Kidney (tissue), 14 donors: ENCODE data around the gene GLIS1. TPM values are rescaled to one million over a fixed set of nuclear protein-coding genes. Genes with fewer than 3 reads are reported as not detected.
A peak's percentile ranks its signal among the peaks of the same experiment; 100 is the strongest.

Experiments
- DNase-seq, 5 donors: peaks; one replicate each; pipeline ENCODE4 v3.0.0-alpha.2; 2013 to 2020
- FAIRE-seq: peaks from 2 replicates; lab custom pipeline; 2012; peaks lifted over from hg19 to GRCh38; lab: Jason Lieb, UNC
- H3K27ac ChIP-seq, 2 donors: one replicate each; pipeline ENCODE4 v1.7.0; 2013; ENCODE audit warnings: low read depth in 2 of 2, low read length in 2 of 2, inconsistent platforms in 1 of 2
- H3K27me3 ChIP-seq: one replicate; pipeline ENCODE4 v1.7.1; 2013; ENCODE audit warnings: low read length, inconsistent platforms; ENCODE audit not compliant: control insufficient read depth, insufficient read depth
- H3K36me3 ChIP-seq, 3 donors: one replicate each; pipeline versions ENCODE4 v1.7.0 to v1.7.1; 2013; ENCODE audit warnings: low read length in 3 of 3, control low read depth in 1 of 3, inconsistent platforms in 1 of 3; ENCODE audit not compliant: insufficient read depth in 3 of 3, control insufficient read depth in 2 of 3
- H3K4me1 ChIP-seq, 3 donors: one replicate each; pipeline versions ENCODE4 v1.7.0 to v1.7.1; 2013; ENCODE audit warnings: low read length in 3 of 3, inconsistent platforms in 1 of 3, low read depth in 1 of 3; ENCODE audit not compliant: control insufficient read depth in 2 of 3, insufficient read depth in 2 of 3
- H3K4me3 ChIP-seq, 3 donors: one replicate each; pipeline versions ENCODE4 v1.7.0 to v1.8.1; 2013; ENCODE audit warnings: low read length in 3 of 3, control low read depth in 1 of 3, inconsistent platforms in 1 of 3
- H3K9ac ChIP-seq, 3 donors: one replicate each; pipeline versions ENCODE4 v1.7.0 to v1.7.1; 2013; ENCODE audit warnings: low read length in 3 of 3, control low read depth in 1 of 3, inconsistent platforms in 1 of 3
- H3K9me3 ChIP-seq, 3 donors: one replicate each; pipeline versions ENCODE4 v1.7.0 to v1.7.1; 2013; ENCODE audit warnings: low read length in 3 of 3, control low read depth in 1 of 3, inconsistent platforms in 1 of 3; ENCODE audit not compliant: control insufficient read depth in 2 of 3, insufficient read depth in 1 of 3
- intact Hi-C: fragments of 100-400 bp; cut with DNase I; formaldehyde crosslinking; loops from one replicate; pipeline ENCODE4 v1.11.1; 2022
- polyA plus RNA-seq: library from polyadenylated mRNA; stranded (reverse); fragments of 350-450 nt; fragmentation: Illumina TruSeq; extraction: RNeasy Lipid Tissue Mini Kit (QIAGEN cat#74804); gene quantifications from one replicate; pipeline ENCODE4 v1.2.3, GENCODE V29; 2014; ENCODE audit warnings: low read depth, low replicate concordance; ENCODE audit not compliant: insufficient read depth
- total RNA-seq: library from RNA; stranded (reverse); fragmentation: NEBNext Ultra II Directional; extraction: Animal tissue kit (Norgen Biotek cat#: 25700); gene quantifications from one replicate; pipeline ENCODE4 v1.2.1, GENCODE V29; 2021
- TF ChIP-seq, protein P1 (sequence below): IDR thresholded peaks from 3 replicates; pipeline ENCODE4 v1.5.1; 2012; ENCODE audit warnings: mild to moderate bottlenecking, moderate library complexity, borderline replicate concordance; ENCODE audit not compliant: insufficient read depth; ENCODE audit errors: extremely low read depth
- donor health status: control.
- donor health status: control.
- donor health status: control.
- donor health status: control.
- donor health status: control.
- donor health status: DM: yes; HTN: yes; CAD: no.
- donor health status: Normal renal cell carcinoma (clear cell type).

The GLIS1 gene
- total and polyA plus RNA-seq, 2 donors from 2014 or later: 3.3 to 3.7 TPM

GRCh38 chr1:53600561-53600960 lies 138.4 kb downstream of the GLIS1 start:
- H3K27me3 ChIP-seq: no peaks in the 10 kb centered on the region
- no peak overlapping the region for H3K4me3 ChIP-seq
- intact Hi-C loops: no loop called here
- no peaks in the 10 kb centered on the region for H3K36me3 ChIP-seq
- H3K27ac ChIP-seq: no peak overlapping the region
- DNase-seq: peak in 1 of 5 donors; percentile 27
- FAIRE-seq: no peak
- no peaks in the 10 kb centered on the region for H3K9me3 ChIP-seq
- TF ChIP-seq, protein P1, sequence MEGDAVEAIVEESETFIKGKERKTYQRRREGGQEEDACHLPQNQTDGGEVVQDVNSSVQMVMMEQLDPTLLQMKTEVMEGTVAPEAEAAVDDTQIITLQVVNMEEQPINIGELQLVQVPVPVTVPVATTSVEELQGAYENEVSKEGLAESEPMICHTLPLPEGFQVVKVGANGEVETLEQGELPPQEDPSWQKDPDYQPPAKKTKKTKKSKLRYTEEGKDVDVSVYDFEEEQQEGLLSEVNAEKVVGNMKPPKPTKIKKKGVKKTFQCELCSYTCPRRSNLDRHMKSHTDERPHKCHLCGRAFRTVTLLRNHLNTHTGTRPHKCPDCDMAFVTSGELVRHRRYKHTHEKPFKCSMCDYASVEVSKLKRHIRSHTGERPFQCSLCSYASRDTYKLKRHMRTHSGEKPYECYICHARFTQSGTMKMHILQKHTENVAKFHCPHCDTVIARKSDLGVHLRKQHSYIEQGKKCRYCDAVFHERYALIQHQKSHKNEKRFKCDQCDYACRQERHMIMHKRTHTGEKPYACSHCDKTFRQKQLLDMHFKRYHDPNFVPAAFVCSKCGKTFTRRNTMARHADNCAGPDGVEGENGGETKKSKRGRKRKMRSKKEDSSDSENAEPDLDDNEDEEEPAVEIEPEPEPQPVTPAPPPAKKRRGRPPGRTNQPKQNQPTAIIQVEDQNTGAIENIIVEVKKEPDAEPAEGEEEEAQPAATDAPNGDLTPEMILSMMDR: no peak
- no peaks in the 10 kb centered on the region for H3K4me1 ChIP-seq
- H3K9ac ChIP-seq: no peak overlapping the region

DNA sequence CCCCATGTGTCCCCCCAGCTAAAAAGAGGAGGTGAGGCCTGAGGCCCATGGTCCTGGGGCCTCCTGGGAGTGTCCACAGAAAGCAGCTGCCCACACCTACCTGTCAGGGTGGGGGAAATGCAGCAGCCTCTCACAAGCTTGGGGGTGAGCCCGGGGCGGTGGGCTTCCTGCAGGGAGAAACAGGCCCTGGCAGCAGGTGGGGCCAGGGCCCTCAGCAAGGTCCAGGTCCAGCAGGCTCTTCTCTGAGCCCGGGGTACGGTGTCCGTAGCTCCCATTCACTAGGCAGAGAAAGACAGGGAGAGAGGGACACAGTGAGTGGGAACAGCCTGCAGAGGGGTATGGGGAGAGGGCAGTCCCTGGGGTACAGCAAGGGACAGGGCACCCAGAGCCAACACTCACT lies 139.0 kb downstream of the GLIS1 start:
- Histone ChIP-seq H3K27me3 (no peaks in the 10 kb centered on the region), H3K4me3 (no peak overlapping the region), H3K9ac (no peak overlapping the region), H3K36me3 (no peaks in the 10 kb centered on the region), H3K9me3 (no peaks in the 10 kb centered on the region), H3K4me1 (no peaks in the 10 kb centered on the region), H3K27ac (no peak overlapping the region)
- intact Hi-C loops: no loop called here
- TF ChIP-seq, protein P1: no peak
- DNase-seq: peak in 1 of 5 donors; percentile 37
- FAIRE-seq: no peak

GRCh38 chr1:53599481-53599880 lies 139.5 kb downstream of the GLIS1 start:
- H3K9ac ChIP-seq: no peak overlapping the region
- intact Hi-C loops: no loop called here
- H3K4me3 ChIP-seq: no peak overlapping the region
- no peaks in the 10 kb centered on the region for H3K9me3 ChIP-seq
- no peaks in the 10 kb centered on the region for H3K4me1 ChIP-seq
- TF ChIP-seq, protein P1: no peak
- H3K27me3 ChIP-seq: no peaks in the 10 kb centered on the region
- no peaks in the 10 kb centered on the region for H3K36me3 ChIP-seq
- H3K27ac ChIP-seq: no peak overlapping the region
- DNase-seq: peak in 4 of 5 donors; percentile 38 to 54 (median 49)
- FAIRE-seq: no peak

GRCh38 chr1:53598966-53599365 lies 140.0 kb downstream of the GLIS1 start:
- Histone ChIP-seq H3K9me3 (no peaks in the 10 kb centered on the region), H3K4me1 (no peaks in the 10 kb centered on the region), H3K36me3 (no peaks in the 10 kb centered on the region), H3K4me3 (no peak overlapping the region), H3K9ac (no peak overlapping the region), H3K27me3 (no peaks in the 10 kb centered on the region), H3K27ac (no peak overlapping the region)
- intact Hi-C loops: no loop called here
- DNase-seq (peak in 3 of 5 donors; percentile 55 to 71 (median 71)), FAIRE-seq (no peak)
- TF ChIP-seq, protein P1: no peak
